ENCODE measurements around the gene HPX.

The HPX gene

GRCh38 chr11:6459099-6459450 is 18.3 kb upstream of the HPX start:
- DNase-seq (ENCODE audit: low read depth in 2 of 2), result no peak

- no peak for DNase-seq (ENCODE audit: low read depth in 2 of 2)
Observed at GRCh38 chr11:6458352-6459098, 17.7 kb upstream of the HPX start.

GRCh38 chr11:6457581-6458320 is 17.0 kb upstream of the HPX start:
- DNase-seq (ENCODE audit: low read depth in 2 of 2), result no peak

- no peak for DNase-seq (ENCODE audit: low read depth in 2 of 2)
Observed at GRCh38 chr11:6456361-6457073, 15.7 kb upstream of the HPX start.

- no peak for DNase-seq (ENCODE audit: low read depth in 2 of 2)
Observed at GRCh38 chr11:6455070-6455469, 14.3 kb upstream of the HPX start.

- DNase-seq (ENCODE audit: low read depth in 2 of 2), result no peak
Observed at GRCh38 chr11:6453152-6453551, 12.4 kb upstream of the HPX start.

- no peak for DNase-seq (ENCODE audit: low read depth in 2 of 2)
Observed at GRCh38 chr11:6452219-6452618, 11.4 kb upstream of the HPX start.

GRCh38 chr11:6448574-6448973 is 7.8 kb upstream of the HPX start:
- no peak for DNase-seq (ENCODE audit: low read depth in 2 of 2)

GRCh38 chr11:6443269-6444003 is 2.6 kb upstream of the HPX start:
- DNase-seq (ENCODE audit: low read depth in 2 of 2), result peak in 1 of 2 donors; percentile 13

- DNase-seq (ENCODE audit: low read depth in 2 of 2), result no peak
Observed at GRCh38 chr11:6442441-6442840, 1.7 kb upstream of the HPX start.

- no peak for DNase-seq (ENCODE audit: low read depth in 2 of 2)
Observed at GRCh38 chr11:6438979-6439571, 1.7 kb downstream of the HPX start.

GRCh38 chr11:6437993-6438392 is 2.8 kb downstream of the HPX start:
- no peak for DNase-seq (ENCODE audit: low read depth in 2 of 2)

GRCh38 chr11:6437423-6437822 is 3.4 kb downstream of the HPX start:
- no peak for DNase-seq (ENCODE audit: low read depth in 2 of 2)

- DNase-seq (ENCODE audit: low read depth in 2 of 2), result no peak
Observed at GRCh38 chr11:6433998-6434660, 6.7 kb downstream of the HPX start.

GRCh38 chr11:6431861-6432260 is 8.9 kb downstream of the HPX start:
- DNase-seq (ENCODE audit: low read depth in 2 of 2), result no peak

GRCh38 chr11:6427516-6427915 is 13.3 kb downstream of the HPX start:
- DNase-seq (ENCODE audit: low read depth in 2 of 2), result no peak

GRCh38 chr11:6420677-6421076 is 20.1 kb downstream of the HPX start:
- no peak for DNase-seq (ENCODE audit: low read depth in 2 of 2)

- DNase-seq (ENCODE audit: low read depth in 2 of 2), result peak; percentile 35 to 64
Observed at GRCh38 chr11:6419009-6419631, 21.7 kb downstream of the HPX start, which contains the start of gene APBB1. APBB1 (minus strand) TSS chr11:6419094; CDS start chr11:6411347, 7,747 bp downstream.

GRCh38 chr11:6418557-6419008 is 22.2 kb downstream of the HPX start:
- no peak for DNase-seq (ENCODE audit: low read depth in 2 of 2)

GRCh38 chr11:6417907-6418556 is 22.8 kb downstream of the HPX start:
- DNase-seq (ENCODE audit: low read depth in 2 of 2), result no peak
